Ishikawa (cell line): ENCODE measurements around the gene MACROD2.

Experiments used
- CEBPB ChIP-seq: IDR thresholded peaks from 2 replicates; pipeline ENCODE4 v1.6.1; 2012
- MAX ChIP-seq: IDR thresholded peaks from 2 replicates; pipeline ENCODE4 v1.6.1; 2012

- TF ChIP-seq CEBPB (no peak), MAX (no peak)
Measured at GRCh38 chr20:14375416-14375985, 380.2 kb downstream of the MACROD2 start.
